ENCODE measurements around the gene GOLGA8B.
"Not testable (repeated sequence)": the region's sequence is repeated elsewhere in the genome, so short reads cannot be mapped to it uniquely, and the experiment has no call there.

- TF ChIP-seq EZH2 (IDR thresholded peaks at IDR 0.05; ENCODE audit: borderline replicate concordance); CTCF (IDR thresholded peaks at IDR 0.05; ENCODE audit: poor library complexity): not testable (repeated sequence)
These were observed 34.1 kb downstream of the GOLGA8B start for GRCh38 chr15:34549381-34549809.
